T-cell (primary cell): ENCODE results near the gene C10orf67. TPM values are rescaled to one million over a fixed set of nuclear protein-coding genes. Genes with fewer than 3 reads are reported as not detected.

ENCODE experiments used
- ATAC-seq, 4 experiments: fragments of 200-7000 bp in 3 of 4; fragments of 150-1000 bp in 1 of 4; cut with Tn5 transposase; replicated peaks in 1 of 4; 1 replicate in 3 of 4; 2 replicates in 1 of 4; pipeline ENCODE4 v1.10.0; 2021; ENCODE audit warnings: moderate library complexity in 3 of 4, mild to moderate bottlenecking in 2 of 4, moderate number of reproducible peaks in 1 of 4
- CTCF ChIA-PET, 2 donors: fragments of 300-600 bp; sonication (Branson Sonifier 250); formaldehyde crosslinking; loops; one replicate each; lab custom pipeline; 2022; ENCODE audit warnings: antibody characterized with exemption in 2 of 2; lab: Charles Lee
- POLR2A ChIA-PET, 2 donors: fragments of 300-600 bp; sonication (Branson Sonifier 250); formaldehyde crosslinking; loops; one replicate each; lab custom pipeline; 2022; ENCODE audit warnings: antibody characterized with exemption in 2 of 2; lab: Charles Lee
- DNase-seq, 35 experiments: peaks; one replicate each; pipeline versions ENCODE4 v3.0.0 to v3.0.0-alpha.2; 2013 to 2023
- H3K27ac ChIP-seq: one replicate; pipeline ENCODE4 v1.5.1; 2013; ENCODE audit warnings: low read length
- H3K27me3 ChIP-seq, 2 experiments: replicated peaks in 1 of 2; 1 replicate in 1 of 2; 2 replicates in 1 of 2; pipeline versions ENCODE4 v1.6.1 to v1.7.0; 2013; ENCODE audit warnings: low read length in 1 of 2, mixed read lengths in 1 of 2; ENCODE audit not compliant: control insufficient read depth in 2 of 2, insufficient read depth in 2 of 2; ENCODE audit errors: extremely low read depth in 1 of 2
- H3K36me3 ChIP-seq, 2 donors: 1 replicate in 1 of 2; 2 replicates in 1 of 2; pipeline versions ENCODE4 v1.6.1 to v1.7.0; 2013; ENCODE audit warnings: low read length in 1 of 2; ENCODE audit not compliant: control insufficient read depth in 2 of 2, insufficient read depth in 1 of 2; ENCODE audit errors: extremely low read depth in 1 of 2
- H3K4me1 ChIP-seq, 2 experiments: 1 replicate in 1 of 2; 2 replicates in 1 of 2; pipeline versions ENCODE4 v1.6.1 to v1.7.0; 2013; ENCODE audit warnings: low read length in 2 of 2, mixed read lengths in 1 of 2; ENCODE audit not compliant: insufficient read depth in 2 of 2, control insufficient read depth in 1 of 2; ENCODE audit errors: extremely low read depth in 1 of 2
- H3K4me3 ChIP-seq, 2 donors: 1 replicate in 1 of 2; 2 replicates in 1 of 2; pipeline versions ENCODE4 v1.5.1 to v1.7.0; 2013; ENCODE audit warnings: mild to moderate bottlenecking in 2 of 2, low read length in 1 of 2, moderate library complexity in 1 of 2; ENCODE audit not compliant: control insufficient read depth in 1 of 2; ENCODE audit errors: extremely low read depth in 1 of 2
- H3K9me3 ChIP-seq: 2 replicates; pipeline ENCODE4 v1.7.0; 2013
- H3K27ac Mint-ChIP-seq, 2 donors: one replicate each; pipeline ENCODE4 v1.8.0; 2020 to 2021; ENCODE audit warnings: mild to moderate bottlenecking in 2 of 2, mixed read lengths in 2 of 2
- H3K27me3 Mint-ChIP-seq, 2 donors: one replicate each; pipeline ENCODE4 v1.8.0; 2021 to 2022; ENCODE audit warnings: mixed read lengths in 2 of 2
- H3K36me3 Mint-ChIP-seq: one replicate; pipeline ENCODE4 v1.8.0; 2021; ENCODE audit warnings: mixed read lengths
- H3K4me1 Mint-ChIP-seq, 3 donors: one replicate each; pipeline ENCODE4 v1.8.0; 2020 to 2022; ENCODE audit warnings: mixed read lengths in 3 of 3, mild to moderate bottlenecking in 1 of 3
- H3K4me3 Mint-ChIP-seq, 3 donors: one replicate each; pipeline ENCODE4 v1.8.0; 2020 to 2022; ENCODE audit warnings: mild to moderate bottlenecking in 3 of 3, mixed read lengths in 3 of 3, moderate library complexity in 3 of 3
- H3K9me3 Mint-ChIP-seq, 3 donors: one replicate each; pipeline ENCODE4 v1.8.0; 2020 to 2022; ENCODE audit warnings: mixed read lengths in 3 of 3
- whole genome bisulfite sequencing: methylation state at CpG from one replicate; pipeline ENCODE4 v1.1.5; 2013; ENCODE audit warnings: missing lambda C conversion rate; ENCODE audit not compliant: insufficient coverage; 5-methylcytosine and 5-hydroxymethylcytosine counted together
- total RNA-seq, 35 experiments: library from RNA in 6 of 35; stranded (reverse) in 6 of 35; fragments of 120-200 nt in 1 of 35; gene quantifications; one replicate each; pipeline versions ENCODE4 v1.2.1 to v1.2.4 and lab custom pipeline; 2013 to 2026

C10orf67 gene
- total RNA-seq, 5 donors from 2014 or later (not counting 1 experiment from before 2014, with no cell fraction given): 0.13 TPM; not detected in 4

- Mint-ChIP-seq H3K27me3 (peaks cover 41 to 45% of the 10 kb centered on the region in 2 donors), H3K9me3 (no peaks in the 10 kb centered on the region), H3K4me3 (no peak overlapping the region), H3K27ac (no peak overlapping the region), H3K4me1 (peaks cover 0 to 7% (median 4%) of the 10 kb centered on the region in 3 donors), H3K36me3 (no peaks in the 10 kb centered on the region)
- ChIA-PET POLR2A (no interaction called here), CTCF (interaction anchor here in 1 of 2 donors (0.7 kb wide), 1 partner anchor 168 kb away, joined by 4 read pairs; no protein-coding TSS in a partner anchor)
- H3K27ac ChIP-seq: no peak overlapping the region
- H3K4me3 ChIP-seq: no peak overlapping the region
- no peaks in the 10 kb centered on the region for H3K4me1 ChIP-seq
- no peaks in the 10 kb centered on the region for H3K9me3 ChIP-seq
- WGBS: 57% methylated on average over 3 of the region's 10 CpGs
- no peak for DNase-seq
- peaks cover 0 to 22% of the 10 kb centered on the region in 2 experiments for H3K27me3 ChIP-seq
- H3K36me3 ChIP-seq: no peaks in the 10 kb centered on the region
- no peak for ATAC-seq
Observed at GRCh38 chr10:23156447-23157150, 188.0 kb downstream of the C10orf67 start.

DNA sequence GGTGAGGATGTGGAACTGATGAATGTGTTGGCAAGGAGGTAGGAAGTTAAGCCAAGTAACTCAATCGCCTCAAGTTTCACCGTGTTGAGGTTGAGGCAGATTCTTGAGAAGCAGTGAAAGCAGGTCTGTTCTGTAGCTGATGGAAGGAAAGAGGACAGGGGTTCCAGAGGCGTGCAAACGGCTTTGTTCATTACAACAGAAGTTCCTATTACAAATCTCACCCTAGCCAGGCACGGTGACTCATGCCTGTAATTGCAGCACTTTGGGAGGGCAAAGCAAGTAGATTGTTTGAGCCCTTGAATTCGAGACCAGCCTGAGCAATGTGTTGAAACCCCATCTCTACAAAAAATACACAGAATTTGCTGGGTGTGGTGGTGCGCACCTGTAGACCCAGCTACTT is 189.4 kb downstream of the C10orf67 start:
- Mint-ChIP-seq H3K27me3 (peaks cover 44 to 46% of the 10 kb centered on the region in 2 donors), H3K4me3 (no peak overlapping the region), H3K27ac (no peak overlapping the region), H3K9me3 (no peaks in the 10 kb centered on the region), H3K4me1 (peaks cover 0 to 7% (median 4%) of the 10 kb centered on the region in 3 donors), H3K36me3 (no peaks in the 10 kb centered on the region)
- peaks cover 0 to 26% of the 10 kb centered on the region in 2 experiments for H3K27me3 ChIP-seq
- no peak overlapping the region for H3K4me3 ChIP-seq
- DNase-seq (no peak), ATAC-seq (no peak)
- no peaks in the 10 kb centered on the region for H3K9me3 ChIP-seq
- no peak overlapping the region for H3K27ac ChIP-seq
- H3K36me3 ChIP-seq: no peaks in the 10 kb centered on the region
- 75% methylated on average over 2 of the region's 7 CpGs for WGBS
- CTCF ChIA-PET: no interaction called here
- no peaks in the 10 kb centered on the region for H3K4me1 ChIP-seq
- POLR2A ChIA-PET: no interaction called here

Other genes with a start within 250 kb of the C10orf67 start
- gene MSRB2, start 249.2 kb downstream of the C10orf67 start, total RNA-seq: 1 to 10 TPM; 3.3 to 4.6 (median 3.7) TPM
- not detected for gene PTF1A, start 152.5 kb downstream of the C10orf67 start, total RNA-seq
- 10 to 100 TPM; 23.0 to 55.8 (median 28.5) TPM for gene OTUD1, start 94.3 kb upstream of the C10orf67 start, total RNA-seq